Erythroblast (primary cell): Measurements from ENCODE around the gene ANP32A.

ENCODE experiments used
- GATA1 ChIP-seq: IDR thresholded peaks from 2 replicates; pipeline ENCODE4 v1.6.1; 2011; ENCODE audit warnings: low read depth, mild to moderate bottlenecking, control low read depth, low read length, moderate library complexity
- POLR2A ChIP-seq: IDR thresholded peaks from 2 replicates; pipeline ENCODE4 v1.6.1; 2011; ENCODE audit warnings: mild to moderate bottlenecking, low read length

GRCh38 chr15:68794863-68795262 lies 25.8 kb downstream of the ANP32A start:
- TF ChIP-seq POLR2A (no peak), GATA1 (no peak)
